Omental fat pad (tissue), 4 donors: ENCODE results near the gene ADGRE3. TPM values are rescaled to one million over a fixed set of nuclear protein-coding genes. Genes with fewer than 3 reads are reported as not detected.
A peak's percentile ranks its signal among the peaks of the same experiment; 100 is the strongest.

Experiments used
- ATAC-seq: fragments of 150-250 bp; one replicate; pipeline ENCODE4 v1.9.1; 2016; ENCODE audit warnings: mild to moderate bottlenecking, moderate library complexity; ENCODE audit not compliant: low FRiP score
- DNase-seq: peaks from one replicate; pipeline ENCODE4 v3.0.0-alpha.2; 2019; ENCODE audit warnings: low spot score
- CTCF ChIP-seq, 3 donors: fragments of 450-650 bp; IDR thresholded peaks; one replicate each; pipeline ENCODE4 v1.5.1; 2016 to 2017; ENCODE audit warnings: antibody characterized with exemption in 3 of 3, mild to moderate bottlenecking in 3 of 3, moderate library complexity in 2 of 3
- total RNA-seq, 4 donors: library from RNA; depleted of rRNA; stranded (reverse); fragments of >200 nt; gene quantifications; one replicate each; pipeline ENCODE4 v1.1.0, GENCODE V29; 2016

Gene ADGRE3
- total RNA-seq, 4 donors from 2014 or later, result 0.24 to 7.1 TPM; not detected in 2

DNA sequence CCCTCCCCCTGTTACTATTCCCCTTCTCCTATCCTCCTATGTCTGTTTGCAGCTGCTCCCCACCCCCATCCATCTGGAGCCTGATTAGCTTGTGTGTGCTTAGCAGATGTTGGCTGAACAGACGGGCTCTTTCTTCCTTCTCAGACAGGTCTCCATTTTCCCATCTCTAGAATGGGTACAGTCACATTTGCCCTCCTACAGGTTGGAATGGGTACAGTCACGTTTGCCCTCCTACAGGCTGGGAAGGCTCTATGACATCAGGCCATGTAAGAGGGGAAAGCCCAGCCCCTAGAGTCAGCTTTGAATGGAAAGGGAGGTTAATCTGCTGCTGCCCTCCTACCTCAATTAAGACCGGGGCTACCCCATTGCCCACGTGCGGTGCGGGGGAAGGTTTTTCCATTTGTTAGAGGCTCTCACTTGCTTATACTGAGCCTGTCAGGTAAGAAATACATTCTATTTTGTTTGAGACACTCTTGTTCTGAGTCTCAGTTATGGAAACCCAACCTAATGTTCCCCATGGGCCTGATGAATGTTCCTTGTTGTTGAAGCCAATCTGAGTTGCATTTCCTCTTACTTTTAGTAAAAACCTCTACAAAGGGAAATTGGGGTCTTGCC is 93.9 kb downstream of the ADGRE3 start:
- ATAC-seq (no peak), DNase-seq (no peak)

GRCh38 chr19:14577885-14578427 is 96.7 kb downstream of the ADGRE3 start:
- no peak for TF ChIP-seq CTCF (IDR thresholded peaks at IDR 0.05)
- DNase-seq (no peak), ATAC-seq (no peak)

More for the DNA sequence above, 93.9 kb downstream of the ADGRE3 start:
- no peak for TF ChIP-seq CTCF (IDR thresholded peaks at IDR 0.05)

- ATAC-seq, result no peak
- TF ChIP-seq CTCF (IDR thresholded peaks at IDR 0.05), result no peak
- DNase-seq, result no peak
Observed at GRCh38 chr19:14577264-14577663, 97.4 kb downstream of the ADGRE3 start.

DNA sequence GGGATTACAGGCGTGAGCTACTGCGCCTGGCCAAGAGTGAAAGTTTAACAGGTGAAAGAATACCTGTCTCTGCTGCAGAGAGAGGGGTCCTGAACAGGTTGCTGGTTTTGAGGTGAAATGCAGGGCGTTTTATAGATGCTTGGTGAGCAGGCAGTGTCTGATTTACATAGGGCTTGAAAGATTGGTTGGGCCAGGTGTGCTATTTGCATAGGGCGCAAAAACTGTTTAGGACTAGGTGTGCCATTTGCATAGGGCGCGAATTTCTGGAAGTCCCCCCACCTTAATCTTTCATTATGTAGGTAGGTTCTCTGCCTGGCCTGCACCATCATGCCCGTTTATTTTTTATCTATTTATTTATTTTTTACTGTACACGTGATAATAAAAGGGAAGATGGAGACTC is 98.3 kb downstream of the ADGRE3 start:
- ATAC-seq (no peak), DNase-seq (no peak)
- TF ChIP-seq CTCF (IDR thresholded peaks at IDR 0.05), result no peak

DNA sequence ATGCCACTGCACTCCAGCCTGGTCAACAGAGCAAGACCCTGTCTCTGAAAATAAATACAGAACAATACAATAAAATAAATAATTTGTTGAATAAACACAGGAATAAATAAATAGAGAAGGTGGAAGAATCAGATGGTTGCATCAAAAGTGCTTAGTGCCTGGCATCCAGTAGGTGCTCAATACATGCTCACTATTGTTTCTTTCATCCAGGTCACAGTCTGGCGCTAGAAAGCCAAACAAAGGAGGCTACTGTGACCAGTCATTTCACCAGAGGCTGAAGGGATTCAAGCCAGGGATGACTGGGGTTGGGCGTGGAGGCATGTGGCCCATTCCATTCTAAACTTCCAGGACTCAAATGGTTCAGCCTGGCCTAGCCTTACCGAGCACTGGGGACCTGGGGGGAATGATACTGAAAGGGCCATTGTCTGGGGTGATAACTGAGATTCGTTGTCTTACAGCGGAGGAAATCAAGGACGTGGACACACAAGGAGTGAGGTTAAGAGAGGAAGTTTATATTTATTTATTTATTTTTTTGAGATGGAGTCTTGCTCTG is 99.1 kb downstream of the ADGRE3 start:
- DNase-seq (no peak), ATAC-seq (no peak)
- no peak for TF ChIP-seq CTCF (IDR thresholded peaks at IDR 0.05)

- TF ChIP-seq CTCF (IDR thresholded peaks at IDR 0.05), result no peak
- ATAC-seq (peak; percentile 95), DNase-seq (peak; percentile 63)
Observed at GRCh38 chr19:14571695-14572490, 102.8 kb downstream of the ADGRE3 start, which contains the start of gene NDUFB7. Gene NDUFB7 (minus strand): TSS chr19:14572066. CDS start chr19:14572000, 66 bp downstream.
